ENCODE results near the gene LAMA3. TPM values are rescaled to one million over a fixed set of nuclear protein-coding genes. Genes with fewer than 3 reads are reported as not detected.

The LAMA3 gene
- total and polyA plus RNA-seq, 2 of the 13 experiments (the other 11 are each of a cell fraction or from before 2014, with no cell fraction given), result 0.45 to 2.2 TPM

GRCh38 chr18:23934863-23935262 lies 245.6 kb downstream of the LAMA3 start (continued):
- TF ChIP-seq CBFB (CRISPR knock-in tag; IDR thresholded peaks at IDR 0.05) (no peak), TRAFD1 (CRISPR knock-in tag; IDR thresholded peaks at IDR 0.05; ENCODE audit: borderline replicate concordance) (no peak), ZKSCAN1 (IDR thresholded peaks at IDR 0.05; ENCODE audit: low read length) (no peak), ZNF652 (CRISPR knock-in tag; IDR thresholded peaks at IDR 0.05; ENCODE audit: borderline replicate concordance, low read depth) (no peak), PCBP1 (IDR thresholded peaks at IDR 0.05; ENCODE audit: borderline replicate concordance, low read depth, low read length) (no peak), KAT8 (CRISPR knock-in tag; IDR thresholded peaks at IDR 0.05) (no peak), ZNF274 (CRISPR knock-in tag; IDR thresholded peaks at IDR 0.05) (no peak), SKI (IDR thresholded peaks at IDR 0.05; ENCODE audit: partially characterized antibody) (no peak), ARID2 (CRISPR knock-in tag; IDR thresholded peaks at IDR 0.05; ENCODE audit: borderline replicate concordance) (no peak), JUNB (CRISPR knock-in tag; IDR thresholded peaks at IDR 0.05; ENCODE audit: borderline replicate concordance) (no peak), PHF5A (CRISPR knock-in tag; IDR thresholded peaks at IDR 0.05; ENCODE audit: low read depth, unreplicated experiment) (no peak), ZIK1 (CRISPR knock-in tag; IDR thresholded peaks at IDR 0.05; ENCODE audit: borderline replicate concordance, low read depth) (no peak), SP5 (CRISPR knock-in tag; IDR thresholded peaks at IDR 0.05; ENCODE audit: borderline replicate concordance, low read depth) (no peak), KDM5A (IDR thresholded peaks at IDR 0.05; ENCODE audit: borderline replicate concordance, low read length) (no peak), HNF4G (IDR thresholded peaks at IDR 0.05; ENCODE audit: borderline replicate concordance, low read depth, low read length) (no peak), HNF4G (CRISPR knock-in tag; IDR thresholded peaks at IDR 0.05; ENCODE audit: borderline replicate concordance, low read depth) (no peak), HDAC6 (IDR thresholded peaks at IDR 0.05; ENCODE audit: low read depth, low read length) (no peak)
